Gastroesophageal sphincter (tissue), 3 donors: Measurements from ENCODE around the gene INVS.

Experiments used
- EP300 ChIP-seq: sonication (generic); formaldehyde crosslinking; IDR thresholded peaks from one replicate; pipeline ENCODE4 v1.6.1; 2017; ENCODE audit warnings: antibody characterized with exemption, mild to moderate bottlenecking
- POLR2A ChIP-seq, 2 donors: fragments of 450-650 bp; IDR thresholded peaks; one replicate each; pipeline ENCODE4 v1.6.1; 2017; ENCODE audit warnings: antibody characterized with exemption in 2 of 2, mild to moderate bottlenecking in 2 of 2, moderate library complexity in 1 of 2
- POLR2AphosphoS5 ChIP-seq: sonication (generic); formaldehyde crosslinking; IDR thresholded peaks from one replicate; pipeline ENCODE4 v1.6.1; 2017; ENCODE audit warnings: antibody characterized with exemption
- TF ChIP-seq, protein P1 (sequence below), 4 experiments: fragments of 200-600 bp in 2 of 4; fragments of 450-650 bp in 2 of 4; sonication (generic) in 1 of 4; IDR thresholded peaks; one replicate each; pipeline ENCODE4 v1.5.1; 2017 to 2019; ENCODE audit warnings: antibody characterized with exemption in 4 of 4, mild to moderate bottlenecking in 2 of 4, moderate library complexity in 2 of 4

DNA sequence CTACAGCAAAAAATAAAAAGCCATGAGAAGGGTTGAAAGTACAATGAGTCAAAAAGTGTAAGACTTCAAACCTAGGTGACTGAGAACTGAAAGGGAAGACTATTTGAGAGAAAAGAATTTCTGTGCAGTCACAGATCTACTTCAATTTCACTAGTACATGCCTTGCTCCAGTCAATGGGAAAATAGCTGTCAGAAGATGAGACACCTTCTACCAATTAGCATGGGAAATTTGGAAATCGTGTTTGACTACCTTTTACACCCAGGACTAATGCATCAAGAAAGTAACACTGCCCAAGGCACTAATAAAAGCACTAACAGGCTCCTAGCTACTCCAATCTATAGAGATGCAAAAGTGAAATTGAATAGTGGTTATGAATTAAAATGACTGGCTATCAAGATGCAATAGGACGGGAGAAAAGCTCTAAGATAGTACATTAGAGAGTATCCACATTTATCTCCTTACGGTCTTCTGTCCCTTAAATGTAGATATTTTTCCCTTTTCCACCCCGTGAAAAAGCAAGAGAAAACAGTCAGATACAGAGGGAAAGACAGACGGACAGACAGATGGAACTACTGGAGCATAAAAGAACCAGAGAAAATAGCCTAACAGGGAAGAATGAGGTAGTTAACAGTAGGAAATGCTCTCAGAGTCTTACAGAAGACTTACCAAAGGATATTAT, 15.5 kb upstream of the INVS start:
- TF ChIP-seq, protein P1, sequence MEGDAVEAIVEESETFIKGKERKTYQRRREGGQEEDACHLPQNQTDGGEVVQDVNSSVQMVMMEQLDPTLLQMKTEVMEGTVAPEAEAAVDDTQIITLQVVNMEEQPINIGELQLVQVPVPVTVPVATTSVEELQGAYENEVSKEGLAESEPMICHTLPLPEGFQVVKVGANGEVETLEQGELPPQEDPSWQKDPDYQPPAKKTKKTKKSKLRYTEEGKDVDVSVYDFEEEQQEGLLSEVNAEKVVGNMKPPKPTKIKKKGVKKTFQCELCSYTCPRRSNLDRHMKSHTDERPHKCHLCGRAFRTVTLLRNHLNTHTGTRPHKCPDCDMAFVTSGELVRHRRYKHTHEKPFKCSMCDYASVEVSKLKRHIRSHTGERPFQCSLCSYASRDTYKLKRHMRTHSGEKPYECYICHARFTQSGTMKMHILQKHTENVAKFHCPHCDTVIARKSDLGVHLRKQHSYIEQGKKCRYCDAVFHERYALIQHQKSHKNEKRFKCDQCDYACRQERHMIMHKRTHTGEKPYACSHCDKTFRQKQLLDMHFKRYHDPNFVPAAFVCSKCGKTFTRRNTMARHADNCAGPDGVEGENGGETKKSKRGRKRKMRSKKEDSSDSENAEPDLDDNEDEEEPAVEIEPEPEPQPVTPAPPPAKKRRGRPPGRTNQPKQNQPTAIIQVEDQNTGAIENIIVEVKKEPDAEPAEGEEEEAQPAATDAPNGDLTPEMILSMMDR (IDR thresholded peaks at IDR 0.05) = no peak
- TF ChIP-seq POLR2A (IDR thresholded peaks at IDR 0.05) = no peak
- no peak for TF ChIP-seq POLR2AphosphoS5
- no peak for TF ChIP-seq EP300
